GM15510 (cell line): Measurements from ENCODE around the gene RTEL1.

Experiments used
- POLR2A ChIP-seq: IDR thresholded peaks from 3 replicates; pipeline ENCODE4 v1.6.1; 2011; ENCODE audit warnings: borderline replicate concordance; ENCODE audit not compliant: insufficient read length; ENCODE audit errors: extremely low read depth

The RTEL1 gene

GRCh38 chr20:63689046-63690002 is 31.2 kb downstream of the RTEL1 start:
- no peak for TF ChIP-seq POLR2A

GRCh38 chr20:63690003-63690897 is 32.1 kb downstream of the RTEL1 start:
- TF ChIP-seq POLR2A, result no peak

GRCh38 chr20:63690898-63691710 is 33.0 kb downstream of the RTEL1 start:
- TF ChIP-seq POLR2A, result peak; percentile 12

DNA sequence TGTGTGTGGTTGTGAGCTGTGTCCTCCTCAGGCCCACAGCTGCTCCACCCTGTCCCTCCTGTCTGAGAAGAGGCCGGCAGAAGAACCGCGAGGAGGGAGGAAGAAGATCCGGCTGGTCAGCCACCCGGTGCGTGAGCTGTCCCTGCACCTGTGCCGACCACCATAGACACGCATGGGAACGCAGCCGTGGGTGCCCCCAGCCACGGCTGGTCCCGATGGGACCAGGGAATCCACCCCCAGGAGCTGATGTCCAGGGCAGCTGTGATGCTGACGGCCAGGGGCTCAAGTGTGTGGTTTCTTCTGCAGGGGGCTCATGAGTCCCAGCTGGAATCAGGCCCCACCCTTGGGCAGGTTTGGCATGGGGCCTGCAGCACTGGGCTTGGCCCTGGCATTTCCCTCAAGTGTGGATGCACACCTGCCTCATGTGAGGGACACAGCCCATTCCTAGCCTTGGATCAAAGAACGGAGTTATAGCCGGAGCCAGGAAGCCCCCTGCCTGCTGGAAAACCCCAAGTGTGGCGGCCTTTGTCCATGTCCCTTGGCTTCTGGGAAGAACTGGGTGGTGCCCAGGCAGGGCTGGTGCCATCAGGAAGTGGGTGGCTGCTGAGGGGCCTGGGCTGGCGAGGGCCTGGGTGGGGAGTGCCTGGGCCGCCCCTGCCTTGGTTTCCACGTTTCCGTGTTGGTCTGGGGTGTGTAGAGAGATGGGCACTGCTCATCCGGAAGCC is 33.8 kb downstream of the RTEL1 start:
- no peak for TF ChIP-seq POLR2A

- no peak for TF ChIP-seq POLR2A
Observed at GRCh38 chr20:63692436-63693082, 34.4 kb downstream of the RTEL1 start.

DNA sequence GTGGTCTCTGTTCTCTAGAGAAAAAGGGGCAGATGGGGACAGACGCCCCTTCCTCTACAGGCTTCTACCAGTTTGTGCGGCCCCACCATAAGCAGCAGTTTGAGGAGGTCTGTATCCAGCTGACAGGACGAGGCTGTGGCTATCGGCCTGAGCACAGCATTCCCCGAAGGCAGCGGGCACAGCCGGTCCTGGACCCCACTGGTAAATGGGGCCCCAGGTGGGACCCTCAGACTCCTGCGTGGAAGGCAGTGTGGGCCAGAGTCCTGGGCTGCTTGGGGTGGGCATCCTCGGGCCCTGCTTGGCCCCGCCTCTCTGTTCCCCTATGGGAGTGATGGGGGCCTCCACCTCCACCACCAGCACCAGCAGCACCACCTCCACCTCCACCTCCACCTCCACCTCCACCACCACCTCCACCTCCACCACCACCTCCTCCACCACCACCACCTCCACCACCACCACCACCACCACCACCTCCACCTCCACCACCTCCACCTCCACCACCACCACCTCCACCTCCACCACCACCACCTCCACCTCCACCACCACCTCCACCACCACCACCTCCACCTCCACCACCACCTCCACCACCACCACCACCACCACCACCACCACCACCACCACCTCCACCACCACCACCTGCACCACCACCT is 35.1 kb downstream of the RTEL1 start:
- TF ChIP-seq POLR2A, result no peak

DNA sequence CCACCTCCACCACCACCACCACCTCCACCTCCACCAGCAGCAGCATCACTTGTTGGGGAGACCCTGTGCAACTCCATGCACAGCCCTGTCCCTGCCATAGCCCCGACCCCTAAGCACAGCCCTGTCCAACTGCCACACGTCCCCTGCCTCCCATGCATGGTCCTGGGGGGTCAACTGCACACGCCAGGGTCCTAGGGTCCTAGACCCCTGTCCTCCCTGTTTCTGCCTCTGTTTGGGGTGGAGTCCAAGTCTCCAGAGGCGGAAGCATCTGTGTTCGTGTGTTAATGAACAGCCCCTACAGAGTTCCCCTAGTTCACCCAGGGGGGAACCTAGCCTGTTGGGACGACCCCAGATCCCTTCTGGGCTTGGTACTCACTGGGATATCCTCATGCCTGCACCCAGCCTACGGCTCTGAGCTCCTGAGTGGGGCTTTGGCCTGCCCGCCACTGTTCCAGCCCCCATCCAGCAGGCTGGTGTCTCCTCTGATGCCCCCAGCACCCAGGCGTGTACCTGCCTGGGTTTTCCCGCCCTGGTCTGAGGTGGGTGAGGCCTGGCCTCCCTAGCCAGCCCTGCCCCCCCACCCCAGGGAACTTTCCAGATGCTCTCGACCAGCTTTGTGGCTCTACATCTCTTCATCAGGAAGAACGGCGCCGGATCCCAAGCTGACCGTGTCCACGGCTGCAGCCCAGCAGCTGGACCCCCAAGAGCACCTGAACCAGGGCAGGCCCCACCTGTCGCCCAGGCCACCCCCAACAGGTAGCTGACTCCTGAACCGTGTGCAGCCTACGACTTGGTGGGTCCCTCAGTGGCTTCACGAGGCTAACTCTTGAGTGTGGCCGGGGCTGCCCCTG is 35.8 kb downstream of the RTEL1 start:
- TF ChIP-seq POLR2A, result no peak

- TF ChIP-seq POLR2A, result no peak
Observed at GRCh38 chr20:63694584-63695423, 36.7 kb downstream of the RTEL1 start.

DNA sequence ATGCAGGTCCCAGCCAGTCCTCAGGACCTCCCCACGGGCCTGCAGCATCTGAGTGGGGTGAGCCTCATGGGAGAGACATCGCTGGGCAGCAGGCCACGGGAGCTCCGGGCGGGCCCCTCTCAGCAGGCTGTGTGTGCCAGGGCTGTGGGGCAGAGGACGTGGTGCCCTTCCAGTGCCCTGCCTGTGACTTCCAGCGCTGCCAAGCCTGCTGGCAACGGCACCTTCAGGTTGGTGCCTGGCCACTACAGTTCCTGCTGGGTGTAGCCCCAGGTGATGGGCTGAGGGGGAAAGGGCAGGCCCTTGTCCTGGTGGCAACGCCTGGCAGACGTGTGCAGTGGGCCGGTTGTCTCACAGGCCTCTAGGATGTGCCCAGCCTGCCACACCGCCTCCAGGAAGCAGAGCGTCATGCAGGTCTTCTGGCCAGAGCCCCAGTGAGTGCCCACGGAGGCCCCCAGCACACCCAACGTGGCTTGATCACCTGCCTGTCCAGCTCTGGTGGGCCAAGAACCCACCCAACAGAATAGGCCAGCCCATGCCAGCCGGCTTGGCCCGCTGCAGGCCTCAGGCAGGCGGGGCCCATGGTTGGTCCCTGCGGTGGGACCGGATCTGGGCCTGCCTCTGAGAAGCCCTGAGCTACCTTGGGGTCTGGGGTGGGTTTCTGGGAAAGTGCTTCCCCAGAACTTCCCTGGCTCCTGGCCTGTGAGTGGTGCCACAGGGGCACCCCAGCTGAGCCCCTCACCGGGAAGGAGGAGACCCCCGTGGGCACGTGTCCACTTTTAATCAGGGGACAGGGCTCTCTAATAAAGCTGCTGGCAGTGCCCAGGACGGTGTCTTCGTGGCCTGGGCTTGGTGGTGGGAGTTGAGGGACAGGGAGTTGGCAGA is 37.6 kb downstream of the RTEL1 start:
- TF ChIP-seq POLR2A, result no peak

DNA sequence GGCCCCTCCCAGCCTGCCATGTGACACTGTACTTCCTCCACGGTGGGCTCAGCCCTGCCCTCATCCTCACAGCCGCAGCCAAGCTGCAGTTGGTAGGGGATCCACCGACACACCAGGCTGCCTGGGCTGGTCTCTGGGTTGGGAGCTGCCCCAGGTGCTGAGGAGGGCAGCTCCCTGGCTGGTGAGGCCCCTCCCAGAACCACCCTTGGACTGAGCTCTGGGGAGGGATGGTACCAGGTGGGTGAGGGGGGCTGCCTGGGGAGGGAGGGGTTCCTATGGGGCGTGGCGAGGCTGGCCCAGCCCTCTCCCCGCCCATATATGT is 38.2 kb downstream of the RTEL1 start:
- peak; percentile 5 for TF ChIP-seq POLR2A
